Adipocyte (in vitro differentiated cells): ENCODE data around the gene DIAPH2.

Experiments used
- DNase-seq: peaks from one replicate; pipeline ENCODE4 v3.0.0-alpha.2; 2015; ENCODE audit warnings: low read depth
- H3K27me3 ChIP-seq: replicated peaks from 2 replicates; pipeline ENCODE4 v1.7.0; 2013; ENCODE audit warnings: mild to moderate bottlenecking, low read length, moderate library complexity; ENCODE audit not compliant: control insufficient read depth, insufficient read depth
- H3K36me3 ChIP-seq: 2 replicates; pipeline ENCODE4 v1.7.0; 2013; ENCODE audit warnings: low read length, mild to moderate bottlenecking, moderate library complexity; ENCODE audit not compliant: control insufficient read depth, insufficient read depth, severe bottlenecking
- H3K4me1 ChIP-seq: 2 replicates; pipeline ENCODE4 v1.7.0; 2013; ENCODE audit warnings: mild to moderate bottlenecking, low read length, moderate library complexity; ENCODE audit not compliant: control insufficient read depth, insufficient read depth
- H3K4me3 ChIP-seq: 2 replicates; pipeline ENCODE4 v1.7.0; 2013; ENCODE audit warnings: mild to moderate bottlenecking, low read length, moderate library complexity
- H3K9ac ChIP-seq: 2 replicates; pipeline ENCODE4 v1.7.0; 2013; ENCODE audit warnings: mild to moderate bottlenecking, low read length, moderate library complexity
- H3K9me3 ChIP-seq: 2 replicates; pipeline ENCODE4 v1.7.0; 2013; ENCODE audit warnings: mild to moderate bottlenecking, low read length, moderate library complexity; ENCODE audit not compliant: control insufficient read depth

Gene DIAPH2

DNA sequence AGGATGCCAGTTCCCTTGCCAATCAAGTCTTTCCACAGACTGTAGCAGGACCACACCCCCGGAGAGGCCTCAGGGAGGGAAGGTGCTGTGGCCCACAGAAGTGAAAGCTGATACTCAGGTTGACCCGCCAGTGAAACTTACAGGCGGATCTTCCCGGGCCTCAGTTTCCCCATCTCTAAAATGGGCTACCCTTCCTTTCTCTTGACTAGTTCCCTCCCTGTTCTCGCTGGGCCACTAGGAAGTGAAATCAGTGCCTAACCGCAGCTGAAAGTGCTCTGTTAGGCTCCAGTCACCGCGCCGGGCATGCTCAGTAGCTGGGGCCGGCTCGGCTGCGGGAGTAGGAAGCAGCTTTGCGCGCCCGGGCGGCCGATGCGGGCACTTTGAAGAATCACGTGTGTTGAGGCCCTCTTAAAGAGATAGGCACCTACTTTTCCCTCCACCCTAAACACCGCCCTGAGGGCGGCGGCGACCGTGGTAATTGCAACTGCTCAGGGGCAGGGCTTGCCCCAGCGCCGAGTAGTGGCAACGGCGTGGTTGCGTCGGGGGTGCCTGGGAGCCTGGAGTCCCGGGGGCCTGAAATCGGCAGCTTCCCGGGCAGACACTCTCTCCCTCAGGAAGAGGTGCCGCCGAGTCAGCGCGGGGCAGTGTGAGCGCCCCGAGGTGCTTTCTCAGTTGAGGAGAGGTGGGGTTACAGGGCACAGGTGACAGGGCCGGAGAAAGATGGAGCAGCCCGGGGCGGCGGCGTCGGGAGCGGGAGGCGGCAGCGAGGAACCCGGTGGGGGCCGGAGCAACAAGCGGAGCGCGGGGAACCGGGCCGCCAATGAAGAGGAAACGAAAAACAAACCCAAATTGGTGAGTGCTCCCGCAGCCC is at the start of gene DIAPH2:
TSS of gene DIAPH2 (plus strand) at position 504 of the 871 bp plus-strand sequence.
- DNase-seq, result peak; percentile 79
- Histone ChIP-seq H3K4me3 (peak within 1 kb of the TSS; percentile 86), H3K9me3 (no peaks in the 10 kb centered on the region), H3K4me1 (peaks cover 4% of the 10 kb centered on the region), H3K36me3 (no peaks in the 10 kb centered on the region), H3K9ac (peak within 1 kb of the TSS; percentile 92), H3K27me3 (peaks cover 6% of the 10 kb centered on the region)

DNA sequence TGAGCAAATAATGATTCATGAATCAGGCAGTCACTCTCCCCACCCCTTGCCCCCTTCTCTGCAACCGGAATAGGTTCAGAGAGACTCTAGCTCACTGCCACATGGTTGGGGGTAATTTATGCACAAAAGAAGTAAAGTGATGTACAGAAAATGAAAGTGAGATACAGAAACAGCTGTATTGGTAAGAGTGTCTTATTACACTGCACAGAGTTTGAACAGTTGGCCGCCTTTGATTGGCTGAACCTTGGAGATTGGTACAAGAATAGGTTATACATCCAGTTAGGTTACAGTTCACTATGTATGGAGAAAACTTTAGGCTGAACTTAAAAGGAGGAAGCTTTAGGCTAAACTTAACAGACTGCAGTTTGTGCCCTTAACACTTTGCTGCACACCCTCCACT is 34.6 kb upstream of the DIAPH2 start:
- Histone ChIP-seq H3K4me1 (no peaks in the 10 kb centered on the region), H3K4me3 (no peak overlapping the region), H3K36me3 (no peaks in the 10 kb centered on the region), H3K9ac (no peak overlapping the region), H3K9me3 (no peaks in the 10 kb centered on the region), H3K27me3 (peaks cover 28% of the 10 kb centered on the region)
- no peak for DNase-seq

DNA sequence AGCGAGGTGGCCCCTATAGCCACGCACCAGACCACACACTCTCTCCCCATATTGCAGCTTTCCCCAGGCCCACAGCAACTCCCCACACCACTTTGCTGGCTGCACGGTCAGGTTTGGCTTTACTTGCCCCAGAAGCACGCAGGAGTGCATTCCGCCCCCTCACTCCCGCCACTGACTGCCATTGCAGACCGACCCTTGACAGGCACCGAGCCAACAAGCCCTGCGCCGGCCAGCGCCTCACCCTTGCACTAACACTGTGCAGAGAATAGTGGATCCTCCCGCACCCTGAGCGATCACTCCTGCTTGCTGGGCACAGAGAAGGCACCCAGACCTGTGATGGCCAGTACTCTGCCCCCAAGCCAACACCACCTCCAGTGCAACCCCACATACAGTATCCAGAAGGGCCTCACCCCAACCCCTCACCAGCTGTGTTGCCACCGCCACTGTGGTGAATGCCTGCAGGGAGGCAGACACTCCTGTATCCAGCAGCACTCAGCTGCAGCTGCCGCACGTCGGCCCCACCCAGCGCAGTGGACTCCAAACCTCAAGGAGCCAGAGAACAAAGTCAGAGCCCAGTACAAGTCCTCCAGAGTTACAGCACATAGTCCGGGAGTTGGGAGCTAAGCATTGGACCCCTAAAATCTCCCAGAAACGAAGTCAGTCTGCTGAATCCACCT is 28.6 kb upstream of the DIAPH2 start:
- Histone ChIP-seq H3K4me1 (no peaks in the 10 kb centered on the region), H3K36me3 (no peaks in the 10 kb centered on the region), H3K9ac (no peak overlapping the region), H3K9me3 (peaks cover 5% of the 10 kb centered on the region), H3K27me3 (peaks cover 8% of the 10 kb centered on the region), H3K4me3 (no peak overlapping the region)
- DNase-seq, result no peak

DNA sequence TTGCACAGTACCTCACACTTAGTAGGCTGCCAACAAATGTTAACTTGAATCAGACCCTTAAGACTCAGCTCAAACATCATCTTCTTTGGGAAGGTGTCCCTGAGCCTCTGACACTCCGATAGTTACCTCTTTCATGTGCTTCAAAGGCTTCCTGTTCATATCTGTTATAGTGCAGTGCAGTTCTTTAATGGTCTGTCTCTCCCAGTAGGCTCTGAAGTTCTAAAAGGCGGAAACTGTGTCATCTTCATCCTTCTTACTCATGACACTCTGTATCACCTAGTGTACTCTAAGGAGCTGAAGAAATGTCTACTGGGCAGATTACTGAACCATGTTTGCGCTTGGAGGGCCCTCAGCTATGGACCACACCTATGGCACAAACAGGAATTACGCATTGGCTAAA is 2.1 kb upstream of the DIAPH2 start:
- no peak for DNase-seq
- H3K9ac ChIP-seq, result no peak overlapping the region

DNA sequence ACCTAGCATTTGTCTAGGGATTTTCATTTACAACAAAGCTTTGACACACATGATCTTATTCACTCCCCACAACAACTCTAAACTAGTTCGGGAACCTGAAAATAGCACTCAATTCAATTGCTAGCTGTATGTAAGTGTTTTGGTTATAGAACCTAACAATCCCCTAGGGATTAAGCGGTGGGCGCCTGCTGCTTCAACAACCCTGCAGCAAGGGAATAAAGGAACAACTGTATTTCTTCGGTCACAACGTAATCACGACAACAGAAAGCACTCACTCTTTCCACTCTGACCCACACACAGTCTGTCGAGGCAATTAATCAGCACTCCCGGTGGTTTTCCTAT is 674 bp upstream of the DIAPH2 start:
- Histone ChIP-seq H3K27me3 (peaks cover 6% of the 10 kb centered on the region), H3K4me3 (peak overlapping the region; percentile 86), H3K9ac (peak overlapping the region; percentile 92), H3K36me3 (no peaks in the 10 kb centered on the region), H3K4me1 (peaks cover 3% of the 10 kb centered on the region), H3K9me3 (no peaks in the 10 kb centered on the region)
- peak; percentile 49 for DNase-seq

More for the DNA sequence above, 2.1 kb upstream of the DIAPH2 start:
- Histone ChIP-seq H3K4me1 (peaks cover 3% of the 10 kb centered on the region), H3K4me3 (no peak overlapping the region), H3K36me3 (no peaks in the 10 kb centered on the region), H3K9me3 (no peaks in the 10 kb centered on the region), H3K27me3 (peaks cover 6% of the 10 kb centered on the region)

DNA sequence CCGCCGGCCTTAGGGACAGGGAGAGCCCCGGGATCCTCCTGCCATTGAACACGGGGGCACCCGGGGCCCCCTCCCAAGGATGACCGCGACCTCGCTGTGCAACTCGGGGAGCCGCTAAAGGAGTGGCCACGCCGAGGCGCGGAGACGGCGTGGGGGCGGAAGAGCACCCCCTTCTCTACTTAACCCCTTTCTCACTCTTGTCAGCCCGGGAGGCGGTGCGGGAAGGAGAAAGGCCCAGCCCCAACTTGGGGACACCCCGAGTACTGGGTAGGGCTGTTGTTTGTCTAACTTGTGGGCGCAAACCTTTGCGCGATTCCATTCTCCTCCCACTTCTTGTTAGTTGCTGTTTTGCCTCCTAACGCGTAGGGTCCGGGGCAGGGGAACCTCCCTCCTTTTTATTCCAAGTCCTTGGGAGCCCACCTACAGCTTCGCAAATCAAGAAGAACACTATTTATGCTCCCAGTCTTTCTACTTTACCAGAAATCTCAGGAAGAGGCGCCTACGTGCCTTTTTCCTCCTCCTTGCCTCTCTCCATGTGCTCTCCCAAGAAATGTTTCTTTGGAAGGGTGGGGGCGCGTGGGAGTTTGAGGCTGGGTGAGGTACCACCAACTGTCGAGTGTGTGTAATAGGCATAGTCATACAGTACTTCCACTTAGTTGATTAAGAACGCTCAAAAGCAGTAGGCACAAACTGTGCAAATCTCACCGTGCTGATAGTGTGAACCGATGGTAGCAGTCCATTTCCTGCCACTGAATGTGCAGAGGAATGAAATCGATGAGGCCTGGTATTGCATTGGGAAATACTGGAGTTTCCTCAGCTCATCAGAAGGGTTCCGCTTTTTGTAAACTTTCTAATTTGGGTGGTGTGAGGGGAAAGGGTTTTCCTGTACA is 813 bp downstream of the DIAPH2 start:
- Histone ChIP-seq H3K4me3 (peak overlapping the region; percentile 86), H3K36me3 (no peaks in the 10 kb centered on the region), H3K9me3 (no peaks in the 10 kb centered on the region), H3K27me3 (peaks cover 6% of the 10 kb centered on the region), H3K9ac (peak overlapping the region; percentile 92), H3K4me1 (peaks cover 9% of the 10 kb centered on the region)
- peak; percentile 65 for DNase-seq

DNA sequence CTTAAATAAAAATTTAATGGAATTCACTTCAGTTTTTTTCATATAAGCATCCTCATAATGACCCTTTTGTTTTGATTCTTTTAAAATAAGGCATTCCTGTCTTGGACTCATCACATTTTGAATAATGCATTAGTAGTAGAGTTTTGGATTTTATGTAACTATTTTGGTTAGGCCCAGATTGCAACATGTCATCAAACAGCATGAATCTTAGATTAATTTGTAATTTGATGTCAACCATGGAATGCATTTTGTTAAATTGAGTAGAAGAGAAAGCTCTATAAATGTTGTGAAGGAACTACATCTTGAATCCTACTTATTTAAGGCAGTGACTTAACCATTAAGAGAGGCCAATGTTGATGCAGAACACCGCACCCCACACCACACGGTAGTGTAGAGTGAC is 3.1 kb downstream of the DIAPH2 start:
- peaks cover 3% of the 10 kb centered on the region for H3K27me3 ChIP-seq
- no peaks in the 10 kb centered on the region for H3K36me3 ChIP-seq
- no peak overlapping the region for H3K4me3 ChIP-seq
- no peak for DNase-seq
- peaks cover 22% of the 10 kb centered on the region for H3K4me1 ChIP-seq
- H3K9me3 ChIP-seq, result no peaks in the 10 kb centered on the region
- H3K9ac ChIP-seq, result no peak overlapping the region

DNA sequence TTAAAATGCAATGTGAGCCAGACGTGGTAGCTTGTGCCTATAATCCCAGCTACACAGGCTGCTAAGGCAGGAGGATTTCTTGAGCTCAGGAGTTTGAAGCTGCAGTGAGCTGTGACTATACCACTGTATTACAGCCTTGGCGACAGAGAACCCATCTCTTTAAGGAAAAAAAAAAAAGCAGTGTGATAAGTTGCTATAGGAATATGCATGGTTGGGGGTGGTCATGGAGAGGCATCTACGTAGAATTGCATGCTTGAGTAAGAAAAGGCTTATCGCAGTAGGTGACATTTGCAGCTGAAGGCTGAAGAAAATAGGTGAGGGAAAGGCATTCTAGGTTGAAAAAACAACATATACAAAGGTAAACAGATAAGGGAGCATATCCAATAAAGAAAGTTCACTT is 4.1 kb downstream of the DIAPH2 start:
- peaks cover 30% of the 10 kb centered on the region for H3K4me1 ChIP-seq

DNA sequence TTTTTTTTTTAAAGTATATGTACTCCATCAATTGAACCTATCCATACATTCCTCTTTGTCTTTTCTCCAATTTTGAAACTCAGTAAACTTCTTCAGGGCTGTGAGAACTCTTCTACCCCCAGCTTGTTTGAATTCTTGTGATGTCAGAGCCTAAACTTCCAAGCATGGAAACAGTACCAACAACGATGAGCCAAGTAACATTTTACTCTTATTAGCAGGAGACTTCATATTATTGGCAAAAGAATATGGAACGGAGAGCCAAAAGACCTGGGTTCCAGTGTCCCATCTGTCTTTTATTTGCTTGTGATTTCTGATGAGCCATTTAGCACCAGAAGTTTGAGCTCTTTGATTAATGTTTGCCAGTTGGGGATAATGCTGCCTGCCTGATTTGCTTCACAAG is 5.3 kb downstream of the DIAPH2 start:
- Histone ChIP-seq H3K36me3 (no peaks in the 10 kb centered on the region), H3K27me3 (no peaks in the 10 kb centered on the region), H3K9ac (no peak overlapping the region), H3K9me3 (no peaks in the 10 kb centered on the region), H3K4me3 (no peak overlapping the region), H3K4me1 (peaks cover 30% of the 10 kb centered on the region)
- no peak for DNase-seq

More for the DNA sequence above, 4.1 kb downstream of the DIAPH2 start:
- Histone ChIP-seq H3K36me3 (no peaks in the 10 kb centered on the region), H3K4me3 (no peak overlapping the region), H3K27me3 (no peaks in the 10 kb centered on the region), H3K9me3 (no peaks in the 10 kb centered on the region), H3K9ac (no peak overlapping the region)
- DNase-seq, result no peak

DNA sequence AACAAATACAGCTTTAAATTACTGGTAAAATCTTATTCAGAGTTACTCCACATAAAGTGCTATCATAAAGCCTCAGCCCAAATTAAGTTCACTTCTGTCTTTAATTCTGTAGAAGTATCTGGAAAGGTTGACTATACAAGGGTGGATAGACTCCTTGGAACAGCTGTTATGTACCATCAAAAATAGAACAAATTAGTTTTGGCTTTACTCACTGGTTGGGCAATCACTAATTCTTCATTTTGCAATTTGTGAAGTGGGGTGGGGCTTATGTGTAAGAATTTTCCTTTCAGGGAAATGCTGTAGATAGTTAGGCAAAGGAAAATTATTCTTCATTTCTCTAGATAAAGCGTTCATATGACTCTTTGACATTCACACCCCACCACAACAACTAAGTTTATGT is 7.8 kb downstream of the DIAPH2 start:
- Histone ChIP-seq H3K4me3 (peak overlapping the region; percentile 54), H3K9me3 (no peaks in the 10 kb centered on the region), H3K36me3 (no peaks in the 10 kb centered on the region), H3K27me3 (no peaks in the 10 kb centered on the region), H3K4me1 (peaks cover 27% of the 10 kb centered on the region), H3K9ac (peak overlapping the region; percentile 16)
- peak; percentile 78 for DNase-seq

DNA sequence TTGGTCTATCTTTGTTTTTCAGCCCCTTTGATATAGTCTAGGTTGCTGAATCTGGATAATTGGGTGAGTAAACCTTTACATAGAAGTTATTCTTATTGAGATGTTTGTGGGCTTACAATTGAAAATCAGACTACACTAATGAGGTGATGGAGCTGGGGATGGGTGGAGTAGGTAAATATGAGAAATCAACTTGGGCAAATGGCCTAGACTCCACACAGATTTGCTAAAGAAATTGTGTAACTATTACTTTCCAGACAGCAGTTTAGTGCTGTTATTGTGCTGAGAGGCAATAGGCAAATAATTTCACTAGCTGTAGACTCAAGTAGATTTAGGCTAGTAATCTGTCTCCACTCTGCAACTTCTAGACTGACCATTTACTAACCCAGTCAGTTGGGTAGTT is 8.2 kb downstream of the DIAPH2 start:
- peak; percentile 42 for DNase-seq
- Histone ChIP-seq H3K4me1 (peaks cover 27% of the 10 kb centered on the region), H3K36me3 (no peaks in the 10 kb centered on the region), H3K27me3 (no peaks in the 10 kb centered on the region), H3K4me3 (peak overlapping the region; percentile 54), H3K9me3 (no peaks in the 10 kb centered on the region), H3K9ac (peak overlapping the region; percentile 16)
